OCI-LY3 (cell line): ENCODE results near the gene TOP1.

Experiments used
- H2AFZ ChIP-seq: fragments of 200-600, 300-600 bp; shearing (Covaris generic); 2 replicates; pipeline ENCODE4 v1.6.0; 2014; ENCODE audit warnings: antibody characterized with exemption, low read depth, low read length
- H3K27ac ChIP-seq: fragments of 200-600, 300-600 bp; sonication (generic); 2 replicates; pipeline ENCODE4 v1.5.1; 2014; ENCODE audit warnings: mild to moderate bottlenecking, low read length, moderate library complexity, mixed read lengths
- H3K27me3 ChIP-seq: fragments of 200-600, 300-600 bp; sonication (generic); 2 replicates; pipeline ENCODE4 v1.6.1; 2014; ENCODE audit warnings: low read depth, low read length, mixed read lengths
- H3K36me3 ChIP-seq: fragments of 200-600, 300-600 bp; sonication (generic); replicated peaks from 2 replicates; pipeline ENCODE3; 2014; ENCODE audit warnings: low read depth, low read length, mixed read lengths
- H3K4me1 ChIP-seq: fragments of 300-600, 200-600 bp; sonication (generic); 2 replicates; pipeline ENCODE4 v1.6.1; 2014; ENCODE audit warnings: low read length, mixed read lengths
- H3K4me2 ChIP-seq: fragments of 200-600, 300-600 bp; sonication (generic); 2 replicates; pipeline ENCODE4 v1.6.1; 2014; ENCODE audit warnings: low read length, mixed read lengths
- H3K4me3 ChIP-seq: fragments of 300-600, 200-600 bp; sonication (generic); 2 replicates; pipeline ENCODE4 v1.5.1; 2014; ENCODE audit warnings: antibody characterized with exemption, mild to moderate bottlenecking, low read length, moderate library complexity
- H3K79me2 ChIP-seq: fragments of 300-600, 200-600 bp; shearing (Covaris generic); 2 replicates; pipeline ENCODE4 v1.6.1; 2014; ENCODE audit warnings: mild to moderate bottlenecking, low read length, mixed read lengths
- H3K9ac ChIP-seq: fragments of 300-600, 200-600 bp; shearing (Covaris generic); 2 replicates; pipeline ENCODE4 v1.6.0; 2014; ENCODE audit warnings: mild to moderate bottlenecking, low read length, moderate library complexity
- H3K9me3 ChIP-seq: fragments of 200-600, 300-600 bp; shearing (Covaris generic); 2 replicates; pipeline ENCODE4 v1.6.1; 2014; ENCODE audit warnings: low read length, mixed read lengths; ENCODE audit not compliant: insufficient read depth
- H4K20me1 ChIP-seq: fragments of 200-600, 300-600 bp; sonication (generic); 2 replicates; pipeline ENCODE4 v1.6.1; 2016; ENCODE audit warnings: low read length, mixed read lengths; ENCODE audit not compliant: insufficient read depth
- CTCF ChIP-seq: fragments of 200-600, 300-600 bp; sonication (generic); IDR thresholded peaks from 2 replicates; pipeline ENCODE4 v1.5.1; 2014; ENCODE audit warnings: antibody characterized with exemption, low read length, low read depth
- EZH2phosphoT487 ChIP-seq: fragments of 200-600 bp; shearing (Covaris generic); IDR thresholded peaks from 2 replicates; pipeline ENCODE4 v1.6.1; 2018; ENCODE audit warnings: antibody characterized with exemption, mixed run types, low read depth

TOP1 gene

GRCh38 chr20:41165001-41165882 lies 136.6 kb downstream of the TOP1 start:
- H3K4me1 ChIP-seq = no peaks in the 10 kb centered on the region
- no peak overlapping the region for H2AFZ ChIP-seq
- TF ChIP-seq EZH2phosphoT487 (no peak), CTCF (no peak)
- H3K27ac ChIP-seq = no peak overlapping the region
- no peak overlapping the region for H3K9ac ChIP-seq
- H3K36me3 ChIP-seq = peaks cover 89% of the 10 kb centered on the region
- H3K79me2 ChIP-seq = no peaks in the 10 kb centered on the region
- H3K9me3 ChIP-seq = no peaks in the 10 kb centered on the region
- peaks cover 20% of the 10 kb centered on the region for H4K20me1 ChIP-seq
- H3K27me3 ChIP-seq = no peaks in the 10 kb centered on the region
- no peak overlapping the region for H3K4me2 ChIP-seq
- no peak overlapping the region for H3K4me3 ChIP-seq

- Histone ChIP-seq H3K9ac (no peak overlapping the region), H2AFZ (no peak overlapping the region), H3K4me3 (no peak overlapping the region), H3K4me1 (no peaks in the 10 kb centered on the region), H4K20me1 (peaks cover 14% of the 10 kb centered on the region), H3K4me2 (no peak overlapping the region), H3K36me3 (peaks cover 87% of the 10 kb centered on the region), H3K27me3 (no peaks in the 10 kb centered on the region), H3K79me2 (no peaks in the 10 kb centered on the region), H3K27ac (no peak overlapping the region), H3K9me3 (no peaks in the 10 kb centered on the region)
- TF ChIP-seq CTCF (no peak), EZH2phosphoT487 (no peak)
These were observed 137.8 kb downstream of the TOP1 start for GRCh38 chr20:41166201-41167117.

- no peak overlapping the region for H3K4me2 ChIP-seq
These were observed 138.5 kb downstream of the TOP1 start for GRCh38 chr20:41167118-41167470.

More at GRCh38 chr20:41167118-41167470, 138.5 kb downstream of the TOP1 start:
- Histone ChIP-seq H3K36me3 (peaks cover 85% of the 10 kb centered on the region), H3K9ac (no peak overlapping the region), H2AFZ (no peak overlapping the region), H3K4me1 (no peaks in the 10 kb centered on the region), H3K9me3 (no peaks in the 10 kb centered on the region), H3K4me3 (no peak overlapping the region), H3K27me3 (no peaks in the 10 kb centered on the region), H4K20me1 (peaks cover 14% of the 10 kb centered on the region), H3K27ac (no peak overlapping the region), H3K79me2 (no peaks in the 10 kb centered on the region)
- no peak for TF ChIP-seq EZH2phosphoT487
- no peak for TF ChIP-seq CTCF
